ENCODE measurements around the gene NHLH1.

Gene NHLH1

GRCh38 chr1:160415696-160416290 is 48.9 kb downstream of the NHLH1 start:
- Histone ChIP-seq H3K4me3 (replicated peaks; ENCODE audit: low read depth, low read length) (no peak overlapping the region), H3K36me3 (ENCODE audit: control insufficient read depth, insufficient read depth, low read length) (no peaks in the 10 kb centered on the region), H3K27me3 (replicated peaks; ENCODE audit: control insufficient read depth, insufficient read depth, low read length) (no peaks in the 10 kb centered on the region)
- TF ChIP-seq CTCF (IDR thresholded peaks at IDR 0.05; ENCODE audit: insufficient read depth, low read length, poor library complexity, severe bottlenecking), result no peak
- no peak for DNase-seq (ENCODE audit: extremely low read depth, insufficient read length)

GRCh38 chr1:160416369-160416768 is 49.5 kb downstream of the NHLH1 start:
- Histone ChIP-seq H3K27me3 (replicated peaks; ENCODE audit: control insufficient read depth, insufficient read depth, low read length) (no peaks in the 10 kb centered on the region), H3K36me3 (ENCODE audit: control insufficient read depth, insufficient read depth, low read length) (no peaks in the 10 kb centered on the region), H3K4me3 (replicated peaks; ENCODE audit: low read depth, low read length) (no peak overlapping the region)
- DNase-seq (ENCODE audit: extremely low read depth, insufficient read length), result no peak
- TF ChIP-seq CTCF (IDR thresholded peaks at IDR 0.05; ENCODE audit: insufficient read depth, low read length, poor library complexity, severe bottlenecking), result peak; percentile 35

GRCh38 chr1:160418483-160418882 is 51.6 kb downstream of the NHLH1 start:
- no peaks in the 10 kb centered on the region for H3K36me3 ChIP-seq (ENCODE audit: control insufficient read depth, insufficient read depth, low read length)
- no peak overlapping the region for H3K4me3 ChIP-seq (replicated peaks; ENCODE audit: low read depth, low read length)
- DNase-seq (ENCODE audit: extremely low read depth, insufficient read length), result no peak
- TF ChIP-seq CTCF (IDR thresholded peaks at IDR 0.05; ENCODE audit: insufficient read depth, low read length, poor library complexity, severe bottlenecking), result no peak
- H3K27me3 ChIP-seq (replicated peaks; ENCODE audit: control insufficient read depth, insufficient read depth, low read length), result no peaks in the 10 kb centered on the region

- Histone ChIP-seq H3K36me3 (ENCODE audit: control insufficient read depth, insufficient read depth, low read length) (no peaks in the 10 kb centered on the region), H3K27me3 (replicated peaks; ENCODE audit: control insufficient read depth, insufficient read depth, low read length) (no peaks in the 10 kb centered on the region), H3K4me3 (replicated peaks; ENCODE audit: low read depth, low read length) (no peak overlapping the region)
- TF ChIP-seq CTCF (IDR thresholded peaks at IDR 0.05; ENCODE audit: insufficient read depth, low read length, poor library complexity, severe bottlenecking), result no peak
- no peak for DNase-seq (ENCODE audit: extremely low read depth, insufficient read length)
Measured at GRCh38 chr1:160419150-160419837, 52.4 kb downstream of the NHLH1 start.

- Histone ChIP-seq H3K27me3 (replicated peaks; ENCODE audit: control insufficient read depth, insufficient read depth, low read length) (no peaks in the 10 kb centered on the region), H3K4me3 (replicated peaks; ENCODE audit: low read depth, low read length) (no peak overlapping the region), H3K36me3 (ENCODE audit: control insufficient read depth, insufficient read depth, low read length) (no peaks in the 10 kb centered on the region)
- TF ChIP-seq CTCF (IDR thresholded peaks at IDR 0.05; ENCODE audit: insufficient read depth, low read length, poor library complexity, severe bottlenecking), result no peak
- DNase-seq (ENCODE audit: extremely low read depth, insufficient read length), result no peak
Measured at GRCh38 chr1:160419838-160420169, 52.9 kb downstream of the NHLH1 start.
